HUES6 (cell line): ENCODE data around the gene TMEM63A.
A peak's percentile ranks its signal among the peaks of the same experiment; 100 is the strongest.

Experiments used
- H3K27ac ChIP-seq: 2 replicates; pipeline ENCODE4 v1.7.0; 2013; ENCODE audit warnings: low read depth, mild to moderate bottlenecking, low read length, inconsistent platforms
- H3K27me3 ChIP-seq: 2 replicates; pipeline ENCODE4 v1.6.1; 2013; ENCODE audit warnings: low read length; ENCODE audit not compliant: control insufficient read depth, insufficient read depth
- H3K36me3 ChIP-seq: 2 replicates; pipeline ENCODE4 v1.6.1; 2013; ENCODE audit warnings: low read length; ENCODE audit not compliant: control insufficient read depth, insufficient read depth
- H3K4me1 ChIP-seq: 2 replicates; pipeline ENCODE4 v1.6.1; 2013; ENCODE audit warnings: low read length; ENCODE audit not compliant: control insufficient read depth, insufficient read depth
- H3K4me3 ChIP-seq: 2 replicates; pipeline ENCODE4 v1.5.1; 2013; ENCODE audit warnings: low read depth, low read length
- H3K9ac ChIP-seq: one replicate; pipeline ENCODE4 v1.6.1; 2013; ENCODE audit warnings: mild to moderate bottlenecking, low read length
- H3K9me3 ChIP-seq: 2 replicates; pipeline ENCODE4 v1.6.1; 2013; ENCODE audit warnings: low read depth, low read length; ENCODE audit not compliant: control insufficient read depth, insufficient read depth

TMEM63A gene

GRCh38 chr1:225908013-225908640 lies 25.9 kb upstream of the TMEM63A start:
- Histone ChIP-seq H3K9ac (no peak overlapping the region), H3K9me3 (no peaks in the 10 kb centered on the region), H3K27me3 (peaks cover 4% of the 10 kb centered on the region; the same call in 1 of the 2 replicates), H3K4me1 (peaks cover 16% of the 10 kb centered on the region; the same call in 1 of the 2 replicates), H3K36me3 (no peaks in the 10 kb centered on the region), H3K27ac (no peak overlapping the region), H3K4me3 (no peak overlapping the region)

GRCh38 chr1:225907341-225907740 lies 25.2 kb upstream of the TMEM63A start:
- no peaks in the 10 kb centered on the region for H3K9me3 ChIP-seq
- H3K4me3 ChIP-seq, result no peak overlapping the region
- peaks cover 16% of the 10 kb centered on the region; the same call in 1 of the 2 replicates for H3K4me1 ChIP-seq
- H3K27me3 ChIP-seq, result peaks cover 4% of the 10 kb centered on the region; the same call in 1 of the 2 replicates
- H3K36me3 ChIP-seq, result no peaks in the 10 kb centered on the region
- no peak overlapping the region for H3K9ac ChIP-seq
- H3K27ac ChIP-seq, result no peak overlapping the region

GRCh38 chr1:225906467-225906866 lies 24.3 kb upstream of the TMEM63A start:
- peaks cover under 1% of the 10 kb centered on the region; the same call in 1 of the 2 replicates for H3K27me3 ChIP-seq
- no peak overlapping the region for H3K4me3 ChIP-seq
- H3K36me3 ChIP-seq, result no peaks in the 10 kb centered on the region
- H3K9me3 ChIP-seq, result no peaks in the 10 kb centered on the region
- no peak overlapping the region for H3K27ac ChIP-seq
- no peak overlapping the region for H3K9ac ChIP-seq
- peaks cover 16% of the 10 kb centered on the region; the same call in 1 of the 2 replicates for H3K4me1 ChIP-seq

- Histone ChIP-seq H3K27ac (no peak overlapping the region), H3K9ac (no peak overlapping the region), H3K9me3 (no peaks in the 10 kb centered on the region), H3K4me3 (no peak overlapping the region), H3K27me3 (no peaks in the 10 kb centered on the region; the same call in 1 of the 2 replicates), H3K36me3 (no peaks in the 10 kb centered on the region), H3K4me1 (peaks cover 15% of the 10 kb centered on the region)
These were observed 21.4 kb upstream of the TMEM63A start for GRCh38 chr1:225903623-225904022.

GRCh38 chr1:225899044-225899925 lies 17.1 kb upstream of the TMEM63A start:
- Histone ChIP-seq H3K27ac (peak overlapping the region; percentile 91), H3K4me1 (peaks cover 29% of the 10 kb centered on the region), H3K9ac (peak overlapping the region; percentile 95), H3K36me3 (no peaks in the 10 kb centered on the region), H3K27me3 (no peaks in the 10 kb centered on the region), H3K9me3 (no peaks in the 10 kb centered on the region), H3K4me3 (peak overlapping the region; percentile 37)

- Histone ChIP-seq H3K36me3 (no peaks in the 10 kb centered on the region), H3K27me3 (no peaks in the 10 kb centered on the region), H3K4me3 (no peak overlapping the region), H3K9me3 (no peaks in the 10 kb centered on the region), H3K9ac (peak overlapping the region; percentile 70), H3K4me1 (peaks cover 29% of the 10 kb centered on the region), H3K27ac (peak overlapping the region; percentile 84; the same call in 1 of the 2 replicates)
These were observed 15.7 kb upstream of the TMEM63A start for GRCh38 chr1:225897595-225898514.

GRCh38 chr1:225896937-225897549 lies 14.9 kb upstream of the TMEM63A start:
- no peaks in the 10 kb centered on the region for H3K9me3 ChIP-seq

GRCh38 chr1:225896494-225896893 lies 14.3 kb upstream of the TMEM63A start:
- Histone ChIP-seq H3K27me3 (no peaks in the 10 kb centered on the region), H3K9me3 (no peaks in the 10 kb centered on the region), H3K36me3 (no peaks in the 10 kb centered on the region), H3K9ac (no peak overlapping the region), H3K4me3 (no peak overlapping the region), H3K4me1 (peaks cover 33% of the 10 kb centered on the region), H3K27ac (no peak overlapping the region)

More at GRCh38 chr1:225896937-225897549, 14.9 kb upstream of the TMEM63A start:
- H3K27ac ChIP-seq, result peak overlapping the region; percentile 38; the same call in 1 of the 2 replicates
- H3K4me1 ChIP-seq, result peaks cover 29% of the 10 kb centered on the region
- H3K9ac ChIP-seq, result peak overlapping the region; percentile 70
- no peaks in the 10 kb centered on the region for H3K27me3 ChIP-seq
- H3K36me3 ChIP-seq, result no peaks in the 10 kb centered on the region
- no peak overlapping the region for H3K4me3 ChIP-seq

- peaks cover 5% of the 10 kb centered on the region; the same call in 1 of the 2 replicates for H3K27me3 ChIP-seq
- no peaks in the 10 kb centered on the region for H3K36me3 ChIP-seq
- H3K9ac ChIP-seq, result no peak overlapping the region
- no peaks in the 10 kb centered on the region for H3K9me3 ChIP-seq
- H3K4me1 ChIP-seq, result peaks cover 44% of the 10 kb centered on the region
- H3K27ac ChIP-seq, result no peak overlapping the region
- H3K4me3 ChIP-seq, result no peak overlapping the region
These were observed 10.1 kb upstream of the TMEM63A start for GRCh38 chr1:225892307-225892706.
